Measurements from ENCODE around the gene MRPL48. TPM values are rescaled to one million over a fixed set of nuclear protein-coding genes. Genes with fewer than 3 reads are reported as not detected.

MRPL48 gene
- total and polyA plus RNA-seq, 2 donors from 2014 or later, result 27.5 to 79.3 TPM

DNA sequence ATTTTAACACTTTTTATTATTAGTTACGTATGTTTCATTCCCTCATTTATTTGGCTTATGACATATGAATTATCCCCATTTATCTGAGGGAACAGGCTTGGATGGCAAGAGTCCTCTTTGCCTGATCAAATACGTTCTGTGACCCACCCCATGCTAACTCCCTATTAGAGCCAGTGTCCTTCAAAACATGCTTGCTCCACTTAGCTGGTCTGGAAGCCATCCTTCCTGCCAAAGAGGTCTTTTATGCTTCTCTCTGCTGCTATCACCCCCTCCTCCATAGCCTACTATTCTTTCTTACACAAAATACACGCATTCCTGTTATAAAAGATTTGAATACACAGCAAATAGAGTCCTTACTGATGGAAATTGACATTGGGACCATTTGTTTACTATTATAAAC lies 82.6 kb downstream of the MRPL48 start:
- no peak overlapping the region for H3K4me3 ChIP-seq (ENCODE audit: low read length in 3 of 3)
- peaks cover 5 to 11% (median 7%) of the 10 kb centered on the region in 3 donors for H3K36me3 ChIP-seq (ENCODE audit: control insufficient read depth in 2 of 3, insufficient read depth in 3 of 3, low read length in 3 of 3)

DNA sequence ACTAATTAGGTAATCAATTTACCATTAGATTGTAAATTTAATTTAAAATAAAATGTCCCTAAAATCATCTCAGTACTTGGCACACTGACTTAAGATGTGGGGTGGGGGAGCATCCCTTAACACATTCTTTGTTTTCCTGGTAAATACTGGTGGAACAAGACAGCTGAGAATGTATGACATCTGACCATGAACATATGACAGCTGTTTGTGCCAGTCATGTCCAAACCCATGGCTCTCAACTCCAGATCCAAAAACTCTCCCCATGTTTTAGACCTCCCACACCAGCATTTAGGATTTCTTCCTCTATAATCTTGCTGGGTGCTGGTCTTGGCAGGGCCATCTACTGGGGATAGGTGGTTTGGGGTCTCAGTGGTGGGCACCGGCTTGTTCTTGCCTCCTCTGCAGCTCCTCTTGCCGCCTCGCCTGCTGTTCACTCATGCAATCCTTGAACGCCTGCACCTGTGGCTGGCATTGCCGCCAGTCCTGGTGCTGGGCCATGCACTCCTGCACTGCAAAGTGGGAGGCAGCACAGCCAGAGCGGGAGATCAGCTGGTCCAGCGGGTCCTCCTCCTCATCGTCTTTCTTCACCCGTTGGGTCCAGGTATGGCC lies 85.2 kb downstream of the MRPL48 start:
- H3K9me3 ChIP-seq (ENCODE audit: control insufficient read depth in 2 of 3, insufficient read depth in 1 of 3, low read length in 3 of 3), result no peaks in the 10 kb centered on the region
- H3K27ac ChIP-seq (ENCODE audit: low read depth in 2 of 2, low read length in 2 of 2), result no peak overlapping the region
- H3K4me1 ChIP-seq (ENCODE audit: control insufficient read depth in 2 of 3, insufficient read depth in 2 of 3, low read depth in 1 of 3, low read length in 3 of 3), result peaks cover 0 to 18% (median 9%) of the 10 kb centered on the region in 3 donors
- intact Hi-C loops (cut with DNase I), result no loop called here
- H3K27me3 ChIP-seq (ENCODE audit: control insufficient read depth, insufficient read depth, low read length), result no peaks in the 10 kb centered on the region
- no peak for FAIRE-seq
- peaks cover 5 to 11% (median 7%) of the 10 kb centered on the region in 3 donors for H3K36me3 ChIP-seq (ENCODE audit: control insufficient read depth in 2 of 3, insufficient read depth in 3 of 3, low read length in 3 of 3)
- H3K4me3 ChIP-seq (ENCODE audit: low read length in 3 of 3), result no peak overlapping the region
- TF ChIP-seq, protein P1, sequence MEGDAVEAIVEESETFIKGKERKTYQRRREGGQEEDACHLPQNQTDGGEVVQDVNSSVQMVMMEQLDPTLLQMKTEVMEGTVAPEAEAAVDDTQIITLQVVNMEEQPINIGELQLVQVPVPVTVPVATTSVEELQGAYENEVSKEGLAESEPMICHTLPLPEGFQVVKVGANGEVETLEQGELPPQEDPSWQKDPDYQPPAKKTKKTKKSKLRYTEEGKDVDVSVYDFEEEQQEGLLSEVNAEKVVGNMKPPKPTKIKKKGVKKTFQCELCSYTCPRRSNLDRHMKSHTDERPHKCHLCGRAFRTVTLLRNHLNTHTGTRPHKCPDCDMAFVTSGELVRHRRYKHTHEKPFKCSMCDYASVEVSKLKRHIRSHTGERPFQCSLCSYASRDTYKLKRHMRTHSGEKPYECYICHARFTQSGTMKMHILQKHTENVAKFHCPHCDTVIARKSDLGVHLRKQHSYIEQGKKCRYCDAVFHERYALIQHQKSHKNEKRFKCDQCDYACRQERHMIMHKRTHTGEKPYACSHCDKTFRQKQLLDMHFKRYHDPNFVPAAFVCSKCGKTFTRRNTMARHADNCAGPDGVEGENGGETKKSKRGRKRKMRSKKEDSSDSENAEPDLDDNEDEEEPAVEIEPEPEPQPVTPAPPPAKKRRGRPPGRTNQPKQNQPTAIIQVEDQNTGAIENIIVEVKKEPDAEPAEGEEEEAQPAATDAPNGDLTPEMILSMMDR (IDR thresholded peaks at IDR 0.05; ENCODE audit: borderline replicate concordance, extremely low read depth, insufficient read depth), result no peak
- DNase-seq, result no peak
- H3K9ac ChIP-seq (ENCODE audit: low read length in 3 of 3), result no peak overlapping the region

More for the DNA sequence above, 82.6 kb downstream of the MRPL48 start:
- H3K27ac ChIP-seq (ENCODE audit: low read depth in 2 of 2, low read length in 2 of 2), result peak overlapping the region in 1 of 2 donors; percentile 5
- FAIRE-seq (no peak), DNase-seq (no peak)
- H3K27me3 ChIP-seq (ENCODE audit: control insufficient read depth, insufficient read depth, low read length), result no peaks in the 10 kb centered on the region
- no peaks in the 10 kb centered on the region for H3K9me3 ChIP-seq (ENCODE audit: control insufficient read depth in 2 of 3, insufficient read depth in 1 of 3, low read length in 3 of 3)
- H3K9ac ChIP-seq (ENCODE audit: low read length in 3 of 3), result no peak overlapping the region
- H3K4me1 ChIP-seq (ENCODE audit: control insufficient read depth in 2 of 3, insufficient read depth in 2 of 3, low read depth in 1 of 3, low read length in 3 of 3), result peaks cover 0 to 8% (median 4%) of the 10 kb centered on the region in 3 donors
- intact Hi-C loops (cut with DNase I), result no loop called here
- TF ChIP-seq, protein P1 (IDR thresholded peaks at IDR 0.05; ENCODE audit: borderline replicate concordance, extremely low read depth, insufficient read depth), result no peak

DNA sequence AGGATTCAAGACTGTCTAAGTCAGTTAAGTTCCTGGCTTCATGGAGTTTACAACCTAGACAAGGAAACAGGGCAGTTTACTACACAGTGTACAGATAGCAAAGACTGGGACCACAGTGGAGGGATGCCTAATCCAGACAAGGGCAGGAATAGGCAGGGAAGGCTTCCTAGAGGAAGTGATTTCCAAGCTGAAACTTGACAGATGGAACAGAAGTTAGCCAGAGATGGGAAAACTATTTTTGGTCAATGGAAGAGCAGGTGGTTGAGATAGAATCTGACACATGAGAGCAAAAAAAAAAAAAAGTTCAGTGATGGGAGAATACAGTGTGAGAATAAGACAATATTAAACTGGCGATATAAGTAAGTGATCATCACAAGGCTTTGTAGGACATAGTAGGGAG lies 87.7 kb downstream of the MRPL48 start:
- H3K27me3 ChIP-seq (ENCODE audit: control insufficient read depth, insufficient read depth, low read length), result no peaks in the 10 kb centered on the region
- peaks cover 5 to 8% (median 7%) of the 10 kb centered on the region in 3 donors for H3K36me3 ChIP-seq (ENCODE audit: control insufficient read depth in 2 of 3, insufficient read depth in 3 of 3, low read length in 3 of 3)
- TF ChIP-seq, protein P1 (IDR thresholded peaks at IDR 0.05; ENCODE audit: borderline replicate concordance, extremely low read depth, insufficient read depth), result no peak
- H3K9me3 ChIP-seq (ENCODE audit: control insufficient read depth in 2 of 3, insufficient read depth in 1 of 3, low read length in 3 of 3), result no peaks in the 10 kb centered on the region
- no peak for FAIRE-seq
- peak overlapping the region in 1 of 2 donors; percentile 94 for H3K27ac ChIP-seq (ENCODE audit: low read depth in 2 of 2, low read length in 2 of 2)
- peak overlapping the region; percentile 74 to 100 (median 100) for H3K4me3 ChIP-seq (ENCODE audit: low read length in 3 of 3)
- H3K4me1 ChIP-seq (ENCODE audit: control insufficient read depth in 2 of 3, insufficient read depth in 2 of 3, low read depth in 1 of 3, low read length in 3 of 3), result peaks cover 0 to 15% (median 9%) of the 10 kb centered on the region in 3 donors
- no peak for DNase-seq
- intact Hi-C loops (cut with DNase I), result no loop called here
- peak overlapping the region in 2 of 3 donors; percentile 85 to 99 for H3K9ac ChIP-seq (ENCODE audit: low read length in 3 of 3)
